Measurements from ENCODE around the gene KRT71. TPM values are rescaled to one million over a fixed set of nuclear protein-coding genes. Genes with fewer than 3 reads are reported as not detected.

KRT71 gene
- total RNA-seq, 4 donors from 2014 or later: not detected

- Histone ChIP-seq H3K4me3 (replicated peaks in 1 of 3) (no peak overlapping the region), H3K4me1 (peaks cover under 1 to 1% of the 10 kb centered on the region in 2 donors), H3K36me3 (no peaks in the 10 kb centered on the region), H3K9me3 (no peaks in the 10 kb centered on the region), H3K27ac (no peak overlapping the region), H3K27me3 (no peaks in the 10 kb centered on the region)
- intact Hi-C loops (cut with DNase I): no loop called here
- no peak for TF ChIP-seq POLR2A (IDR thresholded peaks at IDR 0.05)
- no peak for DNase-seq
- 88 to 99% methylated on average over 7 to 9 of the region's 10 CpGs for WGBS, 2 donors
These were observed 17.6 kb upstream of the KRT71 start for GRCh38 chr12:52570511-52570910.

GRCh38 chr12:52568111-52568510 is 15.2 kb upstream of the KRT71 start:
- intact Hi-C loops (cut with DNase I): no loop called here
- no peaks in the 10 kb centered on the region for H3K27me3 ChIP-seq
- peaks cover 6 to 16% of the 10 kb centered on the region in 2 donors for H3K4me1 ChIP-seq
- no peaks in the 10 kb centered on the region for H3K9me3 ChIP-seq
- H3K27ac ChIP-seq: no peak overlapping the region
- TF ChIP-seq, protein P1, sequence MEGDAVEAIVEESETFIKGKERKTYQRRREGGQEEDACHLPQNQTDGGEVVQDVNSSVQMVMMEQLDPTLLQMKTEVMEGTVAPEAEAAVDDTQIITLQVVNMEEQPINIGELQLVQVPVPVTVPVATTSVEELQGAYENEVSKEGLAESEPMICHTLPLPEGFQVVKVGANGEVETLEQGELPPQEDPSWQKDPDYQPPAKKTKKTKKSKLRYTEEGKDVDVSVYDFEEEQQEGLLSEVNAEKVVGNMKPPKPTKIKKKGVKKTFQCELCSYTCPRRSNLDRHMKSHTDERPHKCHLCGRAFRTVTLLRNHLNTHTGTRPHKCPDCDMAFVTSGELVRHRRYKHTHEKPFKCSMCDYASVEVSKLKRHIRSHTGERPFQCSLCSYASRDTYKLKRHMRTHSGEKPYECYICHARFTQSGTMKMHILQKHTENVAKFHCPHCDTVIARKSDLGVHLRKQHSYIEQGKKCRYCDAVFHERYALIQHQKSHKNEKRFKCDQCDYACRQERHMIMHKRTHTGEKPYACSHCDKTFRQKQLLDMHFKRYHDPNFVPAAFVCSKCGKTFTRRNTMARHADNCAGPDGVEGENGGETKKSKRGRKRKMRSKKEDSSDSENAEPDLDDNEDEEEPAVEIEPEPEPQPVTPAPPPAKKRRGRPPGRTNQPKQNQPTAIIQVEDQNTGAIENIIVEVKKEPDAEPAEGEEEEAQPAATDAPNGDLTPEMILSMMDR (IDR thresholded peaks at IDR 0.05): no peak
- no peak for TF ChIP-seq POLR2A (IDR thresholded peaks at IDR 0.05)
- no peaks in the 10 kb centered on the region for H3K36me3 ChIP-seq
- WGBS, 2 donors: 96 to 97% methylated on average over 12 of the region's 12 CpGs
- no peak for DNase-seq
- H3K4me3 ChIP-seq (replicated peaks in 1 of 3): no peak overlapping the region

- 85 to 92% methylated on average over 7 of the region's 8 CpGs for WGBS, 2 donors
- Histone ChIP-seq H3K36me3 (no peaks in the 10 kb centered on the region), H3K9me3 (no peaks in the 10 kb centered on the region), H3K4me3 (replicated peaks in 1 of 3) (no peak overlapping the region), H3K4me1 (peaks cover 12 to 22% of the 10 kb centered on the region in 2 donors), H3K27me3 (no peaks in the 10 kb centered on the region), H3K27ac (no peak overlapping the region)
- intact Hi-C loops (cut with DNase I): no loop called here
- TF ChIP-seq POLR2A (IDR thresholded peaks at IDR 0.05): no peak
- TF ChIP-seq, protein P1 (IDR thresholded peaks at IDR 0.05): no peak
- DNase-seq: no peak
These were observed 13.9 kb upstream of the KRT71 start for GRCh38 chr12:52566847-52567291.

DNA sequence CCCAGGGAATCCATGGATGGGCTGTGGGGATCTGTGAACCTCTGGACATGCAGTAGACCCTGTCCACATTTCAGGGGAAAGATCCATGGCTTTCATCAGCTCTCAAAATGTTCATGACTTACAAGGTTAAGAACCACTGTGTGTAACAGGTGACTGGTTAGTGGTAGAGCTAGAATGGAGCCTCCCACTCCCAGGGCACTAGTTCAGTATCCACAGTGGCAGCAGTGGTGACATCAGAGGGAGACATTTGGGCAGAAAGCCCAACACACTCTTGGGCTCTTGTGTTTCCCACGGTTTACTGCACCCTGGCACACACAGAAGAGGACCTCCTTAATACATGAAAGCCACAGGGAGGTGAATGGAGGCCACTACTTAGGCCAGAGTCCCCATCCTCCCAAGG is 11.6 kb upstream of the KRT71 start:
- Histone ChIP-seq H3K27ac (no peak overlapping the region), H3K4me1 (peaks cover 12 to 29% of the 10 kb centered on the region in 2 donors), H3K9me3 (no peaks in the 10 kb centered on the region), H3K27me3 (no peaks in the 10 kb centered on the region), H3K4me3 (replicated peaks in 1 of 3) (no peak overlapping the region), H3K36me3 (no peaks in the 10 kb centered on the region)
- peak; percentile 94 for DNase-seq
- intact Hi-C loops (cut with DNase I): no loop called here
- no peak for TF ChIP-seq POLR2A (IDR thresholded peaks at IDR 0.05)
- TF ChIP-seq, protein P1 (IDR thresholded peaks at IDR 0.05): peak in 1 of 6 experiments; percentile 7
- 7 to 22% methylated on average over 1 of the region's 1 CpG for WGBS, 2 donors

DNA sequence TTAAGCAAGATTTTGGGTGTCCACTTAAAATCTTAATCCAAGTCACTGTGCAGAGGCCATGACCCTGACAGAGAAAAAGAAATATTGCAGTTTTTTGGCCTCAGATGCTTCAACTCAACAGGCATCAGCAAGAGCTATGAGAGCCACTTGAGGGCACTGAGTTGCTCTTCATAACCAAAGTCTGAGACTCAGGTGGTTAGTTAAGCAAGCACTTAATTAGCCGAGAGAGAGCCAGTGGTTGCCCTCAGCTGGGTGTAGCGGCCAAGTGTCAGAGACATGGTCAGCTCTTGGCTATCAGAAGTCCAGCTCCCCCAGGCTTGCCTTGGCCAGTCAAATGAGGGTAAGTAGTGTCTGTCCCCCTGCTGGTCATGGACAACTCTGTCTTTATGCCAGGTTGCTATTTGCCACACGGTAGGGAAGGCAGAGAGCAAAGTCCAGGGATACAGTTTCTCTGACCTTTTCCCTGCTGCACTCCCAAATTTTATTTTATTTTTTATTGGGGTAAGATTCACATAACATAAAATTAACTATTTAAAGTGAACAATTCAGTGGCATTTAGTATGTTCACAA is 9.0 kb upstream of the KRT71 start:
- H3K27me3 ChIP-seq: no peaks in the 10 kb centered on the region
- DNase-seq: peak; percentile 48 to 65
- peaks cover 12 to 29% of the 10 kb centered on the region in 2 donors for H3K4me1 ChIP-seq
- intact Hi-C loops (cut with DNase I): no loop called here
- TF ChIP-seq, protein P1 (IDR thresholded peaks at IDR 0.05): peak in 5 of 6 experiments; percentile 30 to 73 (median 43)
- TF ChIP-seq POLR2A (IDR thresholded peaks at IDR 0.05): no peak
- H3K4me3 ChIP-seq (replicated peaks in 1 of 3): no peak overlapping the region
- H3K9me3 ChIP-seq: no peaks in the 10 kb centered on the region
- H3K36me3 ChIP-seq: no peaks in the 10 kb centered on the region
- WGBS, 2 donors: 24 to 34% methylated on average over 3 of the region's 3 CpGs
- H3K27ac ChIP-seq: no peak overlapping the region
